Activated CD4-positive, alpha-beta T cell treated with anti-CD3 and anti-CD28 coated beads, Interleukin-2, Interleukin-4, amounts not matched to agents 100 ng/mL and 50 ng/mL, durations not matched to agents 16 hours and 8 hours (primary cell): ENCODE results near the gene GUCA1C.

Source experiments
- DNase-seq: peaks from one replicate; pipeline ENCODE4 v3.0.0-alpha.2; 2020; ENCODE audit warnings: low spot score

GUCA1C gene, protein sequence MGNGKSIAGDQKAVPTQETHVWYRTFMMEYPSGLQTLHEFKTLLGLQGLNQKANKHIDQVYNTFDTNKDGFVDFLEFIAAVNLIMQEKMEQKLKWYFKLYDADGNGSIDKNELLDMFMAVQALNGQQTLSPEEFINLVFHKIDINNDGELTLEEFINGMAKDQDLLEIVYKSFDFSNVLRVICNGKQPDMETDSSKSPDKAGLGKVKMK

GRCh38 chr3:108953700-108954099, at the start of gene GUCA1C:
Gene GUCA1C (minus strand): TSS chr3:108953879. CDS start chr3:108953762, 117 bp downstream.
- no peak for DNase-seq

GRCh38 chr3:108998436-108998835, 44.8 kb upstream of the GUCA1C start:
- DNase-seq = no peak

DNA sequence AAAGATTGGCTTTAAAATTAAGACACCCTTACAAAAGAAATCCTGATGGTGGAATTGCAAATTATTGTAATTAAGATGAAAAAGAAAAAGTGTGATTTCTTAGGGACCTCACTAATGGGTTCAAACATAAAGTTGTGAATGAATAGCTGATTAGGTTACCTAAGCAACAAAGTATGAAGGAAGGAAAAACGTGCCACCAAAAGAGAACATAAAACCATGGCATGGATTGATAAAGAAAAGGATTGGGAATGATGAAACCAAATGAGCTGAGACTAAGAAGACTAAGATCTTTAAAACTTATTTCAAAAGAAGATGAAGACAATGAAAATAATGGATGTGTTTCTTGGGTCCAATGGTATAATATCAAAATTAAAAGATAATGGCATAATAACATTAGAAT, 32.2 kb upstream of the GUCA1C start:
- no peak for DNase-seq

- DNase-seq = no peak
These were observed 29.4 kb upstream of the GUCA1C start for GRCh38 chr3:108983051-108983450.

- no peak for DNase-seq
These were observed 22.4 kb upstream of the GUCA1C start for GRCh38 chr3:108976058-108976457.

GRCh38 chr3:108973019-108973418, 19.3 kb upstream of the GUCA1C start:
- no peak for DNase-seq

GRCh38 chr3:108972482-108972881, 18.8 kb upstream of the GUCA1C start:
- no peak for DNase-seq

DNA sequence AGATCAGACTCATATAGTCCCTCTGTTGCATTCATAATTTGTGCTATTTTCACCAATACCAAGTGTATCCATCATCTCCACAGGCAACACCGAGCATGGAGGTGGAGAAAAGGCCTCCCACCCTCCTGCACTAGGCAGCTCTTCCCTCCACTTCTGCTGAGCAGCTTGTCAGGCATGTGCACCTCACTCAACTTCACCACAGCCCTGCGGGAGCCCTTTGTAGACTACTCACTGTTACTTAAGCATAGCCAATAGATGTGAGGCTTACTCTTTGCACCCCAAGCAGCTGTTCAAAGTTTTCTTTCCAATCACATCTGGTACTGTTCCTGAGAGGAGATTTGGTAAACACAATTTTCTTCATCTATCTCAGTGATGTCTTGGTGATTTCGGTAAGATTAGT, 16.9 kb upstream of the GUCA1C start:
- DNase-seq = no peak

DNA sequence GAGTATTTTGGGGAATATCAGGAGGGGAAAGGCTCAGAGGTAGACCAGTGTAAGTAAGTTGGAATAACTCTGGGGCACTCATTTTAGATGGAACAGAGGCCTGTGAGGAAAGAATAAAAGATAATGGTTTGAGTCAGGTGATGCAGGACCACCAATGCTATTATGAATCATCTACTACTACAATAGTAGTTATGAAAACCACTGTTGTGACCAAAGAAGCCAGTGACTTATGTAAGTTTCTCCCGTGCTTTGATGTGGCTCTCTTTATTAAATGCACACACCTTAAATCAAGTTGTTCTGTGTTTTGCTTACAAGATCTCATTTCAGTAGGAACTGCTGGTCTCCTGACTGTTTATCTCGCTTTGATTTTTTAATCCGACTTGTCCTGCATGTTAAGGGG, 13.1 kb upstream of the GUCA1C start:
- DNase-seq = peak; percentile 2

- no peak for DNase-seq
These were observed 5.3 kb upstream of the GUCA1C start for GRCh38 chr3:108959017-108959416.

DNA sequence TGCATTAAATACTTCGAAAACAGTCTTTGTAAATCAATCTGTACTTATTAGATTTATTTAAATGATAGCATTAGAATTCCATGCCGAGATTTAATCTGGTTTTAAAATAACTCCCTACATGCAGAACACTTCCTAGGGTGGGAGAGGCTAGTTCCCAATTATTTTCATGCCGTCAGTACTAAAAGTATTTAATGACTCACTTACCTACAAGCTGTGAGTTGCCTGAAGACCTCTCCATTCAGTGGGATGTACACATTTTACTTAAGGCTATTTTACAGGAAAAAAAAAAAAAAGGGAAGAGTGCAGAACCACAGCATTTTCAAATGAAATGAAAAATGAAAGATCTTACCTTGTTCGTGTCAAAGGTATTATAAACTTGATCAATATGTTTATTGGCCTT, 469 bp downstream of the GUCA1C start:
- no peak for DNase-seq

GRCh38 chr3:108951820-108952501, 1.7 kb downstream of the GUCA1C start:
- DNase-seq = no peak

DNA sequence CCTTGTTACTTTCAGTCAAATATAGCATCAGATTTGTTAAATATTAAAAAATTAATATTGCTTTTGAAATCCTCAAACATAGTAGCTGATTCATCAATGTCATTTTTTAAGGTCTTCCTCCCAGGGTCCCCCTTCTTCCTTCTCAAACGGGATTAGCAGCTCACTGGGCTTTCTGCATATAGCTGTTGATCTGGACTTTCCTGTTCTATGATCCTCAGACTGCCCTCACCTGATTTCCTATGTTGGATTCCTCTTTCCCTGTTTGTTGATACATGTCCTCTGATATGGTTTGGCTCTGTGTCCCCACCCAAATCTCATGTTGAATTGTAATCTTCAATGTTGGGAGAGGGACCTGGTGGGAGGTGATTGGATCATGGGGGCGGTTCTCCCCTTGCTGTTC, 5.8 kb downstream of the GUCA1C start:
- DNase-seq = no peak

DNA sequence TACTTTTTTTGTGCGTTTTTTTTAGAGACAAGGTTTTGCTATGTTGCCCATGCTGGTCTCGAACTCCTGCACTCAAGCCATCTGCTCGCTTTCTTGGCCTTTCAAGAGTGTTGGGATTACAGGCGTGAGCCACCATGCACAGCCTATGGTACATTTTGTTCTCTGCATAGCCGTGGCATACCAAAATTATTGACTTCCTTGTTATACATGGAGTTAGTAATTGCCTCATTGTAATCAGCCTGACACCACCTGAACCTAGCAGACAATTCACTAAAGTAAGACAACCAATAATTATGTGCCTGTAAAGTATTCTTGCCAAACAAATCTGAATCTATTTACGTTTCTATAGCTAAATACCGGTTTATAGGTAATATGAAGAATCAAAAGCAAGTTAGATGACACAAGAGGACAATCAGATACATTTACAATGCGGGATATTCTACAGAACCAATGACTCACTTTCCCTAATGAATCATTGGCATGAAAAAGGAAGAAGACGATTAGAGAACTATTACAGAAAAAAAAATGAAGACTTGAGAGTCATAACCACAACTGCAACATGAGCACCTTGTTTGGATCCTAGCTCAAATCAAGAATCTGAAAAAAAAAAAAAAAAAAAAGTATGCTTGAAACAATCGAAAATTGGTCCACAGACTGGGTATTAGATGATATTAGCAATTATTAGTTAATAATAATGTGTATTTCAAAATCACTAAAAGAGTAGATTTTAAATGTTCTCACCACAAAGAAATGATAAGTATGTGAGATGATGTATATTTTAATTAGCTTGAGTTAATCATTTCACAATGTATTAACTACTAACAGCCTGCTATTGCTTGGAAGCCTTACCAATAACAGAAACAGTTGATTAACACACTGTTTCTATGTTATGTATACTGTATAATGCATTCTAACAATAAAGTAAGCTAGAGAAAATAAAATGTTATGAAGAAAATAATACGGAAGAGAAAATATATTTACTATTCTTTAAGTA, 7.1 kb downstream of the GUCA1C start:
- no peak for DNase-seq

DNA sequence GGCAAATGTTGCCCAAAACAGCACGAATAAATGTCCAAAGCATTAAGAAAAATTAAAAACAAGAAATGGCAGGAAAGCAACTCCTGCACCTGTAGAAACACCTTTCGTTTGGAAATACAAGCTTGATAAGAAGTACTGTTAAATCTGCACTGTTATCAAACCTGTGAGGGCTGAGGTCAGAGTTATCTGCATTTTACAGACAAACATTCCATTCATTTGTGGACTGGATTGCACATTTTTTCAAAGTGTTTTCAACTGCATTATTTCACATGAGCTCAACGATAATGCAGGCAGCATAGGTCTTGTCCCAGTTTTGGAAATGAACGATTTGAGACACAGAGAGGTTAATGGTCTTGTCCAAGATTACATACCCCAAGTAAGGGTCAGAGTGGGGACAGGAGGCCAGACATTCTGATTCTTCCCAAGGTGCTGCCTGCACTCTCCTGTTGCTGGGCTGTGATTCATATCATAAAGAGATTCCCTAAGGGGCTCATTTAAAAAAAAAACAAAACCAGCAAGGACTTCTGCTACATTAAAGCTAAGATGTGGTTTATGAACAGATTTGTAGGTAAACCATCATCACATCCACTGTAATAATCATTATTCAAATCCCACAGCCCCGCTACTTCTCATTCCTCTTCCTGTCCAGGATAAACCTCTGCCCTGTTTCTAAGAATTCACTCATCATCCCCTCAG, 13.0 kb downstream of the GUCA1C start:
- DNase-seq = no peak

DNA sequence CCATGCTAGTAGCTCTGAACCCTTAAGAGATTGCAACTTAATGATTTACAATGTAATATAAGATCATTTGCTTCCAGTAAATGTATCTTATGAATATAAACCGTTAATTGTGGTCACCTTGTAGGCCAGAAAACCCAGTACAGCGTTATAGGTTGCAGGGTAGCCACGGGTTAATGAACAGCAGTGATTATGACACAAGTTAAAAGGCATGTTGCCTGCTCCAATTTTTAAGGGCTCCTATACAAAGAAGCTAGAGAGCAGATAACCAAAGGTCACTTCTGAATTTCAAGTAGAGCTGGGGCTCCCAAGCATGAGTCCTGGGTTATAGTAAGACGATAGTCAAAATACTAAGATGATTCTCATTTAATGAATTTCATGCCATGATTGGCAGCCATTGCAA, 13.5 kb downstream of the GUCA1C start:
- no peak for DNase-seq

GRCh38 chr3:108936924-108937689, 16.6 kb downstream of the GUCA1C start:
- no peak for DNase-seq

GRCh38 chr3:108931035-108931434, 22.6 kb downstream of the GUCA1C start:
- no peak for DNase-seq

DNA sequence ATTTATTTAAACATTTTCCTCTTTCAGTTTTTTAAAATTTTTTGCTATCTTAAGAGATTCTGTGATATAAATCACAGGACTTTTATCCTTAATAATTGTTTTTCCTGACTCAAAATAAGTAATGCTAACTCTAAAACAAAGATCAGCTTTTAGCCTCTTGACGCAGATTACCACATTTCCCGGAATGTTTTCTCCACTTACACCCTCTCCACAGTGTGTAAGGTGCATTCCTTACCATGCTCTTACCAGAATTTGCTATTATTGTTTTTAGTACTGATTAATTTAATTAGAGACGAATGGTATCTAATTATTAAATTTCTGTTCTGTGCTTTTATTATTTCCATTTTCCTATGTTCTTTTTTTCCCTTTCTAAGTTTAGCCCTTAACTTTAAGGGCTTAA, 34.8 kb downstream of the GUCA1C start:
- no peak for DNase-seq

GRCh38 chr3:108914774-108915641, 38.7 kb downstream of the GUCA1C start:
- DNase-seq = peak; percentile 87
